H1 (cell line): ENCODE data around the gene IFT25.

ENCODE experiments used
- CBX8 ChIP-seq: fragments of 300-800, 300-1000 bp; sonication (generic); IDR thresholded peaks from 2 replicates; pipeline ENCODE4 v1.7.1; 2016; ENCODE audit warnings: low read depth, low read length, borderline replicate concordance
- CTCF ChIP-seq, 3 experiments: IDR thresholded peaks; 1 replicate in 2 of 3; 2 replicates in 1 of 3; pipeline versions ENCODE4 v1.5.1 to v1.6.1; 2011; ENCODE audit warnings: low read length in 3 of 3, mild to moderate bottlenecking in 3 of 3, inconsistent platforms in 2 of 3, low read depth in 1 of 3, moderate library complexity in 1 of 3; ENCODE audit not compliant: insufficient read depth in 1 of 3; ENCODE audit errors: control extremely low read depth in 1 of 3
- EP300 ChIP-seq, 2 experiments: IDR thresholded peaks; 1 replicate in 1 of 2; 2 replicates in 1 of 2; pipeline ENCODE4 v1.6.1; 2011 to 2012; ENCODE audit warnings: low read depth in 2 of 2, low read length in 2 of 2, mild to moderate bottlenecking in 2 of 2, borderline replicate concordance in 1 of 2, inconsistent platforms in 1 of 2, moderate library complexity in 1 of 2
- POLR2A ChIP-seq, 2 experiments: IDR thresholded peaks; 1 replicate in 1 of 2; 2 replicates in 1 of 2; pipeline ENCODE4 v1.6.1; 2011; ENCODE audit warnings: low read depth in 2 of 2, low read length in 2 of 2, mild to moderate bottlenecking in 2 of 2; ENCODE audit errors: control extremely low read depth in 1 of 2
- RBBP5 ChIP-seq: IDR thresholded peaks from 2 replicates; pipeline ENCODE4 v1.7.1; 2012; ENCODE audit warnings: low read depth, mild to moderate bottlenecking, inconsistent platforms, low read length, moderate library complexity, borderline replicate concordance
- RXRA ChIP-seq: IDR thresholded peaks from 2 replicates; pipeline ENCODE4 v1.6.1; 2011; ENCODE audit warnings: low read depth, mild to moderate bottlenecking, low read length, moderate library complexity; ENCODE audit not compliant: insufficient read depth
- SP4 ChIP-seq: IDR thresholded peaks from 2 replicates; pipeline ENCODE4 v1.6.1; 2012; ENCODE audit warnings: low read length, inconsistent platforms
- TAF1 ChIP-seq: IDR thresholded peaks from 2 replicates; pipeline ENCODE4 v1.6.1; 2011; ENCODE audit warnings: mild to moderate bottlenecking, low read depth, low read length
- ZNF274 ChIP-seq: IDR thresholded peaks from 2 replicates; pipeline ENCODE4 v1.7.0; 2012; ENCODE audit warnings: low read length, borderline replicate concordance; ENCODE audit errors: extremely low read depth
- TF ChIP-seq, protein P1 (sequence below): IDR thresholded peaks from 2 replicates; pipeline ENCODE4 v1.6.1; 2012; ENCODE audit warnings: inconsistent platforms

DNA sequence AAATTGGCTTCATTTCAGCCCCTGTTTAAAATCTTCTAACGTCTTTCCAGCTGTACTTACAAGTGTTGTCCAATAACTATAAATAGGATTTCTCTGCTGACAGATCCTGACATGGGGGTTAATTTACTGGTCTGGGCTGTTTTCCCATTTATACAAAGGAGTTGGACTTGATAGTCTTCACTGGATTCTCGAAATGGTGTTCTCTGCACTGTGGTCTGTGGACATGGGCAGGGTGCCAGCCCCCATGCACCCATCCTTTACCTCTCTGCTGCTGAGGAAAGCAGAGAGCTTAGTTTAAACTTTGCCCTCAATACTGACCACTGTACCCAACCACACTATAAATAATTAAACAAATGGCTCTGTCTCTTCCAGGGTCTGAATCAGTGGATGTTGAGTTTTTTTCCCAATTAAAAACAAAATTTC, 46.3 kb downstream of the IFT25 start:
- TF ChIP-seq TAF1: no peak
- TF ChIP-seq RBBP5: no peak
- TF ChIP-seq, protein P1, sequence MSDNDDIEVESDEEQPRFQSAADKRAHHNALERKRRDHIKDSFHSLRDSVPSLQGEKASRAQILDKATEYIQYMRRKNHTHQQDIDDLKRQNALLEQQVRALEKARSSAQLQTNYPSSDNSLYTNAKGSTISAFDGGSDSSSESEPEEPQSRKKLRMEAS: no peak
- no peak for TF ChIP-seq CTCF (IDR thresholded peaks at IDR 0.05; ENCODE audit: control extremely low read depth in 1 of 3, insufficient read depth in 1 of 3, low read depth in 1 of 3, low read length in 3 of 3)
- no peak for TF ChIP-seq CBX8
- no peak for TF ChIP-seq ZNF274
- no peak for TF ChIP-seq EP300 (IDR thresholded peaks at IDR 0.05; ENCODE audit: borderline replicate concordance in 1 of 2, low read depth in 2 of 2, low read length in 2 of 2)
- no peak for TF ChIP-seq RXRA
- TF ChIP-seq POLR2A (IDR thresholded peaks at IDR 0.05; ENCODE audit: control extremely low read depth in 1 of 2, low read depth in 2 of 2, low read length in 2 of 2): no peak
- TF ChIP-seq SP4: no peak
